ENCODE measurements around the gene LRCH4.

DNA sequence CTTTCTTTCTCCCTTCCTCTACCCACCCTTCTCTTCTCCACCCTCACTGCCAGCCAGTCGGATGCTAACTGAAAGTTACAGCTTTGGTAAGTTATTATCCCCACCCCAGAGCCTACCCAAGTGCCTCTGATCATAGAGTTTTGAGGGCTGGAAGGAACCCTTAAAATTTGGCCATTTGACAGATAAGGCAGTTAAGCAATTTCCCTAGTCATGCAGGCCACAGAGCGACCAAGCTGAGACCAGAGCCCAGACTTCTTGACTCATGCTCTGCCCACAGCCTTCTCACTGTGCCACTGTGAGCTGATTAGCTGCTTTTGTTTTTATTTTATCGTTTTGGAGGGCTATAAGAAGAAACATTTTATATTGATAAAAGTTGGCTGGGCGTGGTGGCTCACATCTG, 29.4 kb downstream of the LRCH4 start:
- TF ChIP-seq, protein P1, sequence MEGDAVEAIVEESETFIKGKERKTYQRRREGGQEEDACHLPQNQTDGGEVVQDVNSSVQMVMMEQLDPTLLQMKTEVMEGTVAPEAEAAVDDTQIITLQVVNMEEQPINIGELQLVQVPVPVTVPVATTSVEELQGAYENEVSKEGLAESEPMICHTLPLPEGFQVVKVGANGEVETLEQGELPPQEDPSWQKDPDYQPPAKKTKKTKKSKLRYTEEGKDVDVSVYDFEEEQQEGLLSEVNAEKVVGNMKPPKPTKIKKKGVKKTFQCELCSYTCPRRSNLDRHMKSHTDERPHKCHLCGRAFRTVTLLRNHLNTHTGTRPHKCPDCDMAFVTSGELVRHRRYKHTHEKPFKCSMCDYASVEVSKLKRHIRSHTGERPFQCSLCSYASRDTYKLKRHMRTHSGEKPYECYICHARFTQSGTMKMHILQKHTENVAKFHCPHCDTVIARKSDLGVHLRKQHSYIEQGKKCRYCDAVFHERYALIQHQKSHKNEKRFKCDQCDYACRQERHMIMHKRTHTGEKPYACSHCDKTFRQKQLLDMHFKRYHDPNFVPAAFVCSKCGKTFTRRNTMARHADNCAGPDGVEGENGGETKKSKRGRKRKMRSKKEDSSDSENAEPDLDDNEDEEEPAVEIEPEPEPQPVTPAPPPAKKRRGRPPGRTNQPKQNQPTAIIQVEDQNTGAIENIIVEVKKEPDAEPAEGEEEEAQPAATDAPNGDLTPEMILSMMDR (IDR thresholded peaks at IDR 0.05) = no peak
- no peak for TF ChIP-seq POLR2A (IDR thresholded peaks at IDR 0.05)

Data from right lobe of liver (tissue), 4 donors.